GM12873 (cell line): ENCODE data around the gene FBXL3.
A peak's percentile ranks its signal among the peaks of the same experiment; 100 is the strongest.

Experiments used
- TF ChIP-seq, protein P1 (sequence below): IDR thresholded peaks from 2 replicates; pipeline ENCODE4 v1.5.1; 2012; ENCODE audit warnings: low read depth, mild to moderate bottlenecking, moderate library complexity, low read length, control low read depth; ENCODE audit not compliant: insufficient read depth; ENCODE audit errors: missing control alignments

FBXL3 gene

GRCh38 chr13:76993473-76993872 is 33.5 kb downstream of the FBXL3 start:
- TF ChIP-seq, protein P1, sequence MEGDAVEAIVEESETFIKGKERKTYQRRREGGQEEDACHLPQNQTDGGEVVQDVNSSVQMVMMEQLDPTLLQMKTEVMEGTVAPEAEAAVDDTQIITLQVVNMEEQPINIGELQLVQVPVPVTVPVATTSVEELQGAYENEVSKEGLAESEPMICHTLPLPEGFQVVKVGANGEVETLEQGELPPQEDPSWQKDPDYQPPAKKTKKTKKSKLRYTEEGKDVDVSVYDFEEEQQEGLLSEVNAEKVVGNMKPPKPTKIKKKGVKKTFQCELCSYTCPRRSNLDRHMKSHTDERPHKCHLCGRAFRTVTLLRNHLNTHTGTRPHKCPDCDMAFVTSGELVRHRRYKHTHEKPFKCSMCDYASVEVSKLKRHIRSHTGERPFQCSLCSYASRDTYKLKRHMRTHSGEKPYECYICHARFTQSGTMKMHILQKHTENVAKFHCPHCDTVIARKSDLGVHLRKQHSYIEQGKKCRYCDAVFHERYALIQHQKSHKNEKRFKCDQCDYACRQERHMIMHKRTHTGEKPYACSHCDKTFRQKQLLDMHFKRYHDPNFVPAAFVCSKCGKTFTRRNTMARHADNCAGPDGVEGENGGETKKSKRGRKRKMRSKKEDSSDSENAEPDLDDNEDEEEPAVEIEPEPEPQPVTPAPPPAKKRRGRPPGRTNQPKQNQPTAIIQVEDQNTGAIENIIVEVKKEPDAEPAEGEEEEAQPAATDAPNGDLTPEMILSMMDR: no peak

DNA sequence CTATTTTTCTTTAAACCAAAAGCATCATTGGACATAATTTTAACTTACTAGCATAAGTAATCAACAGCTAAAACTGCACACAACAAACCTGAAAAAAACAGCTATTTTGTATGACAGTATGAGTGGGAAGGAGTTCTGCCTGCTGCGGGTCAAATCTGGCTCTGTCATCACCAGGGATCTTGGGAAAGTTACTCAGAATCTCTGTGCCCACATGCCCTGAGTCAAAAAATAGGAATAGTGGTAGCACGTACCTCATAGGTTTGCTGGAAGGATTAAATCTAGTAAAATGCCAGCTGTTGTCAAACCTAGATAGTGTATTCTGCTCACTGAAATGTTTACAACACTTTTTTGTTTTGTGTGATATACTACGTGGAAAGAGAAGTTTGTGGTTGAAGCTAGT is 33.9 kb downstream of the FBXL3 start:
- TF ChIP-seq, protein P1: no peak

DNA sequence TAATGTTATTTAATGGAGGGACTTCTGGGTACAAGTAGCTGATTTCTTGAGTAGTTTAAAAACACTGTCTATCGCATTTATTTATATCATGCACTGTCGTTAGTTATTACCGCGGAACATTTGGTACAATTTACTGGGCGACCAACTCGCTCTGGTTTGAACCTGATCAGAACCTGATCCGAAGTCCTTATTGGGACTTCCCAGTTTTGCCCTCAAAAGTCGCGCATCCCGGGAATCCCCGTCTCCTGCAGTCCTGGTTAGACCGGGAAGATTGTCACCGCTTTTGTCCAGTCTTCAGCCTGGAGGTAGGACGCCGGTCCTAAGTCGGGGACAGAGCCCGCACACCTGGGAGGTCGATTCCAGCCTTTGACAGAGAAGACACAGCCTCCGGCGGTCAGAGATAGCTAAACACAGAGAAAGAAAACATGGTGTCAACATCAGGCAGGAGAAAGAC is 34.4 kb downstream of the FBXL3 start:
- TF ChIP-seq, protein P1: no peak

DNA sequence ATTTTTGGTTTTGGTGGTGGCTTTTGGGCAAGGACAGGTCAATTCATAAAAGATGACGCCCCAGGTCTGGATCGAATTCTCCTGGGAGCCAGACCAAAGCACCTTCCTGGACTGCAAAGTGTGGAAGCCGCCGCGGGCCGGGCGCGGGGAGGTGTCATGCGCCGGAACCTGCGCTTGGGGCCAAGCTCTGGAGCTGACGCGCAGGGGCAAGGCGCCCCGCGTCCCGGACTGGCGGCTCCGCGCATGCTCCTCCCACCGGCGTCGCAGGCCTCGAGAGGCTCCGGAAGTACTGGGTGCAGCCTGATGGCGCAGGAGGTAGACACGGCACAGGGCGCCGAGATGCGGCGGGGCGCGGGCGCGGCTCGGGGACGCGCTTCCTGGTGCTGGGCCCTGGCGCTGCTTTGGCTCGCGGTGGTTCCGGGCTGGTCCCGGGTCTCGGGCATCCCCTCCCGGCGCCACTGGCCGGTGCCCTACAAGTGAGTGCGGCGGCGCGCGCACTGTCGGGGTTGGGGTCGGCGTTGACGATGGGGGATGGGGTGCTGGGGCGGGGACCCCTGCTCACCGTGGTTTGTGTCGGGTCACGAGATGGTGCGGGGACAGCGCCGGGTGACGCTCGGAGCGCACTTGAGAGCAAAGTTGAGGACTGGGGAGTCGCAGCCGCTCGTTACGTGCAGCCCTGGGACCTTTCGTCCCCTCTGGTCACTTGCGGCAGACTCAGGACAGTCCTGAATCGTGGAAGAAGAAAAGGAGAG is 35.0 kb downstream of the FBXL3 start, which contains the start of gene CLN5:
CLN5 (plus strand) TSS at position 286 of the 752 bp plus-strand sequence; CDS start at position 304, 18 bp downstream.
- TF ChIP-seq, protein P1: peak; percentile 9

- TF ChIP-seq, protein P1: no peak
Observed at GRCh38 chr13:76991432-76991795, 35.5 kb downstream of the FBXL3 start.

GRCh38 chr13:76983676-76984075 is 43.3 kb downstream of the FBXL3 start:
- TF ChIP-seq, protein P1: no peak

DNA sequence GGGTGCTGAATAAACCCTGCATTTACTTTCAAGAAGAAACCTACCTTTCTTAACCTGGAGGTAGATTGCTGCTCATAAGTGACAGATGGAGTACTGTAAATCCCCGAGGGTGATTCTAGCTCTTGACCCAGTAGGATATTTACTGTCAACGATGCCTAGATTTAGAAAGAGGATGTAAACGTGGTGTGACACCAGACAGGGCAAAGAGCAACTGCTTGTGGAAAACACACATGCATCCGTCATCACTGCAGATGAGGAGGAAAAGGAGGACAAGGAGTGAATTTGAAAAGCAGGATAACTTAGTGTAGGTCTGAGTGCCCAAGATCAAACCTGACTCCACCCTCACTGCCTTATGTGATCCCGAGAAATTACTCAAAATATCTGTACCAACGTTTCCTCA is 44.9 kb downstream of the FBXL3 start:
- TF ChIP-seq, protein P1: no peak
